Measurements from ENCODE around the gene DCXR. TPM values are rescaled to one million over a fixed set of nuclear protein-coding genes. Genes with fewer than 3 reads are reported as not detected.

DCXR gene
- total and polyA plus RNA-seq, 2 of the 13 experiments (the other 11 are each of a cell fraction or from before 2014, with no cell fraction given) = 287 to 311 TPM

GRCh38 chr17:81991684-81992305, 45.7 kb downstream of the DCXR start (continued):
- TF ChIP-seq ZNF768 (CRISPR knock-in tag; IDR thresholded peaks at IDR 0.05) (peak; percentile 97), ZSCAN20 (CRISPR knock-in tag; IDR thresholded peaks at IDR 0.05; ENCODE audit: borderline replicate concordance) (peak; percentile 96; the same call in 1 of the 2 replicates), MYC (CRISPR knock-in tag; IDR thresholded peaks at IDR 0.05; ENCODE audit: borderline replicate concordance) (peak; percentile 93), KDM3A (CRISPR knock-in tag; IDR thresholded peaks at IDR 0.05; ENCODE audit: low read depth) (peak; percentile 86; the same call in 1 of the 2 replicates), HOXA5 (CRISPR knock-in tag; IDR thresholded peaks at IDR 0.05) (peak; percentile 52; the same call in 1 of the 2 replicates), GPN1 (CRISPR knock-in tag; IDR thresholded peaks at IDR 0.05; ENCODE audit: borderline replicate concordance) (no peak; the same call in 1 of the 2 replicates), NBN (conservative IDR thresholded peaks at IDR 0.05) (no peak), ZNF124 (CRISPR knock-in tag; IDR thresholded peaks at IDR 0.05) (peak; percentile 31; the same call in 1 of the 2 replicates), ATF1 (CRISPR knock-in tag; IDR thresholded peaks at IDR 0.05) (no peak), TCF12 (IDR thresholded peaks at IDR 0.05) (no peak), TCF12 (CRISPR knock-in tag; IDR thresholded peaks at IDR 0.05) (peak; percentile 51), ZNF614 (CRISPR knock-in tag; IDR thresholded peaks at IDR 0.05; ENCODE audit: borderline replicate concordance) (peak; percentile 88), ZNF746 (CRISPR knock-in tag; IDR thresholded peaks at IDR 0.05) (peak; percentile 67), KLF6 (CRISPR knock-in tag; IDR thresholded peaks at IDR 0.05) (peak; percentile 82), SNAPC4 (CRISPR knock-in tag; IDR thresholded peaks at IDR 0.05) (peak; percentile 93), ZNF251 (CRISPR knock-in tag; IDR thresholded peaks at IDR 0.05) (no peak), ATF7 (IDR thresholded peaks at IDR 0.05) (no peak), ATF7 (CRISPR knock-in tag; IDR thresholded peaks at IDR 0.05) (0 out of 2 replicates have a peak, but pooled peaks have one; percentile 67), MIER3 (CRISPR knock-in tag; IDR thresholded peaks at IDR 0.05; ENCODE audit: borderline replicate concordance) (peak; percentile 98), ZNF674 (CRISPR knock-in tag; IDR thresholded peaks at IDR 0.05; ENCODE audit: low read depth) (no peak), KAT2B (IDR thresholded peaks at IDR 0.05; ENCODE audit: borderline replicate concordance, low read depth, low read length) (no peak), CCAR2 (optimal IDR thresholded peaks at IDR 0.05; ENCODE audit: low read depth, low read length) (peak; percentile 10)
- TF ChIP-seq, protein P1, sequence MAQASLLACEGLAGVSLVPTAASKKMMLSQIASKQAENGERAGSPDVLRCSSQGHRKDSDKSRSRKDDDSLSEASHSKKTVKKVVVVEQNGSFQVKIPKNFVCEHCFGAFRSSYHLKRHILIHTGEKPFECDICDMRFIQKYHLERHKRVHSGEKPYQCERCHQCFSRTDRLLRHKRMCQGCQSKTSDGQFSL (CRISPR knock-in tag; IDR thresholded peaks at IDR 0.05) = peak; percentile 1; the same call in 1 of the 2 replicates
- TF ChIP-seq, protein P2, sequence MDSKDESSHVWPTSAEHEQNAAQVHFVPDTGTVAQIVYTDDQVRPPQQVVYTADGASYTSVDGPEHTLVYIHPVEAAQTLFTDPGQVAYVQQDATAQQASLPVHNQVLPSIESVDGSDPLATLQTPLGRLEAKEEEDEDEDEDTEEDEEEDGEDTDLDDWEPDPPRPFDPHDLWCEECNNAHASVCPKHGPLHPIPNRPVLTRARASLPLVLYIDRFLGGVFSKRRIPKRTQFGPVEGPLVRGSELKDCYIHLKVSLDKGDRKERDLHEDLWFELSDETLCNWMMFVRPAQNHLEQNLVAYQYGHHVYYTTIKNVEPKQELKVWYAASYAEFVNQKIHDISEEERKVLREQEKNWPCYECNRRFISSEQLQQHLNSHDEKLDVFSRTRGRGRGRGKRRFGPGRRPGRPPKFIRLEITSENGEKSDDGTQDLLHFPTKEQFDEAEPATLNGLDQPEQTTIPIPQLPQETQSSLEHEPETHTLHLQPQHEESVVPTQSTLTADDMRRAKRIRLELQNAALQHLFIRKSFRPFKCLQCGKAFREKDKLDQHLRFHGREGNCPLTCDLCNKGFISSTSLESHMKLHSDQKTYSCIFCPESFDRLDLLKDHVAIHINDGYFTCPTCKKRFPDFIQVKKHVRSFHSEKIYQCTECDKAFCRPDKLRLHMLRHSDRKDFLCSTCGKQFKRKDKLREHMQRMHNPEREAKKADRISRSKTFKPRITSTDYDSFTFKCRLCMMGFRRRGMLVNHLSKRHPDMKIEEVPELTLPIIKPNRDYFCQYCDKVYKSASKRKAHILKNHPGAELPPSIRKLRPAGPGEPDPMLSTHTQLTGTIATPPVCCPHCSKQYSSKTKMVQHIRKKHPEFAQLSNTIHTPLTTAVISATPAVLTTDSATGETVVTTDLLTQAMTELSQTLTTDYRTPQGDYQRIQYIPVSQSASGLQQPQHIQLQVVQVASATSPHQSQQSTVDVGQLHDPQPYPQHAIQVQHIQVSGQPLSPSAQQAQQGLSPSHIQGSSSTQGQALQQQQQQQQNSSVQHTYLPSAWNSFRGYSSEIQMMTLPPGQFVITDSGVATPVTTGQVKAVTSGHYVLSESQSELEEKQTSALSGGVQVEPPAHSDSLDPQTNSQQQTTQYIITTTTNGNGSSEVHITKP (CRISPR knock-in tag; IDR thresholded peaks at IDR 0.05; ENCODE audit: low read depth) = peak; percentile 93
